ENCODE results near the gene KIF26B.

KIF26B gene

GRCh38 chr1:245428681-245429080 lies 273.9 kb downstream of the KIF26B start:
- no peak for DNase-seq (ENCODE audit: low read depth in 2 of 2)

GRCh38 chr1:245431706-245432105 lies 276.9 kb downstream of the KIF26B start:
- no peak for DNase-seq (ENCODE audit: low read depth in 2 of 2)

- no peak for DNase-seq (ENCODE audit: low read depth in 2 of 2)
These were observed 277.6 kb downstream of the KIF26B start for GRCh38 chr1:245432228-245432875.

- DNase-seq (ENCODE audit: low read depth in 2 of 2): no peak
These were observed 278.8 kb downstream of the KIF26B start for GRCh38 chr1:245433561-245433960.

- no peak for DNase-seq (ENCODE audit: low read depth in 2 of 2)
These were observed 279.5 kb downstream of the KIF26B start for GRCh38 chr1:245434280-245434679.

- no peak for DNase-seq (ENCODE audit: low read depth in 2 of 2)
These were observed 281.6 kb downstream of the KIF26B start for GRCh38 chr1:245436407-245436806.

- no peak for DNase-seq (ENCODE audit: low read depth in 2 of 2)
These were observed 282.7 kb downstream of the KIF26B start for GRCh38 chr1:245437369-245438062.

GRCh38 chr1:245440922-245441321 lies 286.1 kb downstream of the KIF26B start:
- DNase-seq (ENCODE audit: low read depth in 2 of 2): no peak

GRCh38 chr1:245441689-245442088 lies 286.9 kb downstream of the KIF26B start:
- DNase-seq (ENCODE audit: low read depth in 2 of 2): no peak

GRCh38 chr1:245444147-245444828 lies 289.5 kb downstream of the KIF26B start:
- DNase-seq (ENCODE audit: low read depth in 2 of 2): no peak

GRCh38 chr1:245444945-245445344 lies 290.2 kb downstream of the KIF26B start:
- DNase-seq (ENCODE audit: low read depth in 2 of 2): no peak

GRCh38 chr1:245448531-245448930 lies 293.7 kb downstream of the KIF26B start:
- no peak for DNase-seq (ENCODE audit: low read depth in 2 of 2)

GRCh38 chr1:245448975-245449431 lies 294.2 kb downstream of the KIF26B start:
- no peak for DNase-seq (ENCODE audit: low read depth in 2 of 2)

- DNase-seq (ENCODE audit: low read depth in 2 of 2): no peak
These were observed 298.8 kb downstream of the KIF26B start for GRCh38 chr1:245453541-245453940.

GRCh38 chr1:245454051-245454450 lies 299.3 kb downstream of the KIF26B start:
- DNase-seq (ENCODE audit: low read depth in 2 of 2): no peak

GRCh38 chr1:245457562-245457961 lies 302.8 kb downstream of the KIF26B start:
- DNase-seq (ENCODE audit: low read depth in 2 of 2): no peak

- DNase-seq (ENCODE audit: low read depth in 2 of 2): no peak
These were observed 303.4 kb downstream of the KIF26B start for GRCh38 chr1:245458234-245458633.

- DNase-seq (ENCODE audit: low read depth in 2 of 2): no peak
These were observed 304.0 kb downstream of the KIF26B start for GRCh38 chr1:245458761-245459174.

GRCh38 chr1:245459621-245460020 lies 304.8 kb downstream of the KIF26B start:
- no peak for DNase-seq (ENCODE audit: low read depth in 2 of 2)

- DNase-seq (ENCODE audit: low read depth in 2 of 2): no peak
These were observed 306.9 kb downstream of the KIF26B start for GRCh38 chr1:245461681-245462080.

- DNase-seq (ENCODE audit: low read depth in 2 of 2): no peak
These were observed 307.4 kb downstream of the KIF26B start for GRCh38 chr1:245462161-245462560.

GRCh38 chr1:245463392-245464165 lies 308.8 kb downstream of the KIF26B start:
- DNase-seq (ENCODE audit: low read depth in 2 of 2): no peak

All from stimulated activated CD4-positive, alpha-beta T cell treated with anti-CD3 and anti-CD28 coated beads, Interleukin-1b, Interleukin-23, amount 100 ng/mL, for 4 hours (primary cell).